WTC11 (cell line): ENCODE measurements around the gene PHKA2. TPM values are rescaled to one million over a fixed set of nuclear protein-coding genes. Genes with fewer than 3 reads are reported as not detected.

Source experiments
- ATAC-seq: fragments of 200-7000 bp; cut with Tn5 transposase; 2 replicates; pipeline ENCODE4 v1.10.0; 2021; ENCODE audit warnings: mild to moderate bottlenecking, moderate library complexity
- CTCF ChIA-PET: fragments of 300-600 bp; sonication (Branson Sonifier 250); formaldehyde crosslinking; loops from one replicate; lab custom pipeline; 2021; ENCODE audit warnings: antibody characterized with exemption; lab: Charles Lee
- POLR2A ChIA-PET: fragments of 350-600 bp; sonication (Branson Sonifier 250); formaldehyde crosslinking; loops from one replicate; lab custom pipeline; 2021; ENCODE audit warnings: antibody characterized with exemption; lab: Charles Lee
- DNase-seq: peaks from one replicate; pipeline ENCODE4 v3.0.0; 2021; ENCODE audit warnings: low spot score
- H3K27ac Mint-ChIP-seq: 2 replicates; pipeline ENCODE4 v1.8.0; 2021; ENCODE audit warnings: mixed read lengths
- H3K27me3 Mint-ChIP-seq: 2 replicates; pipeline ENCODE4 v1.8.0; 2021; ENCODE audit warnings: low read depth, mild to moderate bottlenecking, moderate library complexity, mixed read lengths
- H3K36me3 Mint-ChIP-seq: 2 replicates; pipeline ENCODE4 v1.8.0; 2021; ENCODE audit warnings: mixed read lengths
- H3K4me1 Mint-ChIP-seq: 2 replicates; pipeline ENCODE4 v1.8.0; 2022; ENCODE audit warnings: mixed read lengths
- H3K4me3 Mint-ChIP-seq: 2 replicates; pipeline ENCODE4 v1.8.0; 2021; ENCODE audit warnings: mild to moderate bottlenecking, moderate library complexity, mixed read lengths
- H3K9me3 Mint-ChIP-seq: 2 replicates; pipeline ENCODE4 v1.8.0; 2021; ENCODE audit warnings: mixed read lengths
- CREM ChIP-seq: sonication (generic); formaldehyde crosslinking; IDR thresholded peaks from 2 replicates; pipeline ENCODE4 v1.8.1; 2022; ENCODE audit warnings: mild to moderate bottlenecking, missing genetic modification reagents, moderate library complexity
- FOXJ3 ChIP-seq: sonication (generic); formaldehyde crosslinking; IDR thresholded peaks from 2 replicates; pipeline ENCODE4 v1.9.0; 2021; ENCODE audit warnings: missing genetic modification reagents, mild to moderate bottlenecking, borderline replicate concordance
- FOXK1 ChIP-seq: sonication (generic); formaldehyde crosslinking; IDR thresholded peaks from 2 replicates; pipeline ENCODE4 v1.8.0; 2022; ENCODE audit warnings: mild to moderate bottlenecking, moderate library complexity, missing genetic modification reagents
- NFATC4 ChIP-seq: fragments of 250-450 bp; sonication (Bioruptor Pico); IDR thresholded peaks from 2 replicates; pipeline ENCODE4 v1.9.0; 2021; ENCODE audit warnings: mild to moderate bottlenecking
- NR2C2 ChIP-seq: sonication (generic); formaldehyde crosslinking; IDR thresholded peaks from 2 replicates; pipeline ENCODE4 v1.8.0; 2022; ENCODE audit warnings: mild to moderate bottlenecking, missing genetic modification reagents
- NR3C1 ChIP-seq: sonication (generic); formaldehyde crosslinking; conservative IDR thresholded peaks from 2 replicates; pipeline ENCODE4 v1.8.1; 2023; ENCODE audit warnings: low read depth, mild to moderate bottlenecking, missing genetic modification reagents
- OVOL2 ChIP-seq: fragments of 250-450 bp; sonication (Bioruptor Pico); IDR thresholded peaks from 2 replicates; pipeline ENCODE4 v1.9.0; 2021; ENCODE audit warnings: mild to moderate bottlenecking, borderline replicate concordance
- SMAD4 ChIP-seq: sonication (generic); formaldehyde crosslinking; IDR thresholded peaks from 2 replicates; pipeline ENCODE4 v1.8.0; 2022; ENCODE audit warnings: mild to moderate bottlenecking, missing genetic modification reagents
- ZBTB21 ChIP-seq: sonication (generic); formaldehyde crosslinking; IDR thresholded peaks from 2 replicates; pipeline ENCODE4 v1.8.1; 2023; ENCODE audit warnings: mild to moderate bottlenecking, missing genetic modification reagents, borderline replicate concordance
- ZNF121 ChIP-seq: sonication (generic); formaldehyde crosslinking; IDR thresholded peaks from 2 replicates; pipeline ENCODE4 v1.8.0; 2023; ENCODE audit warnings: missing genetic modification reagents
- ZNF219 ChIP-seq: sonication (generic); formaldehyde crosslinking; IDR thresholded peaks from 2 replicates; pipeline ENCODE4 v1.8.0; 2023; ENCODE audit warnings: missing genetic modification reagents, mild to moderate bottlenecking, borderline replicate concordance
- ZNF232 ChIP-seq: sonication (generic); formaldehyde crosslinking; IDR thresholded peaks from 2 replicates; pipeline ENCODE4 v1.8.0; 2022; ENCODE audit warnings: mild to moderate bottlenecking, missing genetic modification reagents
- ZNF263 ChIP-seq: sonication (generic); formaldehyde crosslinking; IDR thresholded peaks from 2 replicates; pipeline ENCODE4 v1.8.1; 2022; ENCODE audit warnings: low read depth, mild to moderate bottlenecking, moderate library complexity, missing genetic modification reagents
- ZNF317 ChIP-seq: sonication (generic); formaldehyde crosslinking; IDR thresholded peaks from 2 replicates; pipeline ENCODE4 v1.8.1; 2023; ENCODE audit warnings: low read depth, mild to moderate bottlenecking, moderate library complexity, missing genetic modification reagents, borderline replicate concordance
- ZNF416 ChIP-seq: fragments of 250-450 bp; sonication (Bioruptor Pico); IDR thresholded peaks from 2 replicates; pipeline ENCODE4 v1.9.0; 2021; ENCODE audit warnings: mild to moderate bottlenecking, inconsistent platforms
- ZNF532 ChIP-seq: fragments of 250-450 bp; sonication (Bioruptor Pico); IDR thresholded peaks from 2 replicates; pipeline ENCODE4 v1.9.0; 2021; ENCODE audit warnings: mild to moderate bottlenecking, borderline replicate concordance
- ZNF671 ChIP-seq: fragments of 250-450 bp; sonication (Bioruptor Pico); IDR thresholded peaks from 2 replicates; pipeline ENCODE4 v1.8.0; 2021; ENCODE audit warnings: mild to moderate bottlenecking
- ZSCAN18 ChIP-seq: fragments of 250-450 bp; sonication (Bioruptor Pico); IDR thresholded peaks from 2 replicates; pipeline ENCODE4 v2.1.2; 2022; ENCODE audit warnings: mild to moderate bottlenecking, moderate library complexity
- total RNA-seq: library from RNA; stranded (reverse); gene quantifications from 3 replicates; pipeline ENCODE4 v1.2.3, GENCODE V29; 2021
- TF ChIP-seq, protein P1 (sequence below): sonication (generic); formaldehyde crosslinking; IDR thresholded peaks from 2 replicates; pipeline ENCODE4 v1.8.0; 2022; ENCODE audit warnings: mild to moderate bottlenecking, missing genetic modification reagents
- TF ChIP-seq, protein P2 (sequence below): sonication (generic); formaldehyde crosslinking; IDR thresholded peaks from 2 replicates; pipeline ENCODE4 v1.8.1; 2023; ENCODE audit warnings: mild to moderate bottlenecking, missing genetic modification reagents, moderate library complexity
- TF ChIP-seq, protein P3 (sequence below): sonication (generic); formaldehyde crosslinking; IDR thresholded peaks from 2 replicates; pipeline ENCODE4 v1.8.0; 2023; ENCODE audit warnings: missing genetic modification reagents, mild to moderate bottlenecking, borderline replicate concordance

PHKA2 gene
- total RNA-seq, 1 experiment from 2014 or later = 23.8 TPM

- Mint-ChIP-seq H3K9me3 (no peaks in the 10 kb centered on the region), H3K36me3 (peaks cover 13% of the 10 kb centered on the region), H3K4me3 (no peak overlapping the region), H3K27ac (no peak overlapping the region)
- CTCF ChIA-PET = no interaction called here
- TF ChIP-seq ZSCAN18 (no peak), NR3C1 (CRISPR knock-in tag) (no peak), ZNF317 (no peak), ZNF219 (no peak), ZNF263 (no peak)
- TF ChIP-seq, protein P1, sequence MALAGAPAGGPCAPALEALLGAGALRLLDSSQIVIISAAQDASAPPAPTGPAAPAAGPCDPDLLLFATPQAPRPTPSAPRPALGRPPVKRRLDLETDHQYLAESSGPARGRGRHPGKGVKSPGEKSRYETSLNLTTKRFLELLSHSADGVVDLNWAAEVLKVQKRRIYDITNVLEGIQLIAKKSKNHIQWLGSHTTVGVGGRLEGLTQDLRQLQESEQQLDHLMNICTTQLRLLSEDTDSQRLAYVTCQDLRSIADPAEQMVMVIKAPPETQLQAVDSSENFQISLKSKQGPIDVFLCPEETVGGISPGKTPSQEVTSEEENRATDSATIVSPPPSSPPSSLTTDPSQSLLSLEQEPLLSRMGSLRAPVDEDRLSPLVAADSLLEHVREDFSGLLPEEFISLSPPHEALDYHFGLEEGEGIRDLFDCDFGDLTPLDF (CRISPR knock-in tag) = no peak
- TF ChIP-seq, all 79 proteins: peak for 0
- DNase-seq (no peak), ATAC-seq (no peak)
- H3K4me1 Mint-ChIP-seq = no peaks in the 10 kb centered on the region
- POLR2A ChIA-PET = no interaction called here
- no peaks in the 10 kb centered on the region for H3K27me3 Mint-ChIP-seq
Measured at GRCh38 chrX:18945483-18945882, 38.4 kb downstream of the PHKA2 start.

DNA sequence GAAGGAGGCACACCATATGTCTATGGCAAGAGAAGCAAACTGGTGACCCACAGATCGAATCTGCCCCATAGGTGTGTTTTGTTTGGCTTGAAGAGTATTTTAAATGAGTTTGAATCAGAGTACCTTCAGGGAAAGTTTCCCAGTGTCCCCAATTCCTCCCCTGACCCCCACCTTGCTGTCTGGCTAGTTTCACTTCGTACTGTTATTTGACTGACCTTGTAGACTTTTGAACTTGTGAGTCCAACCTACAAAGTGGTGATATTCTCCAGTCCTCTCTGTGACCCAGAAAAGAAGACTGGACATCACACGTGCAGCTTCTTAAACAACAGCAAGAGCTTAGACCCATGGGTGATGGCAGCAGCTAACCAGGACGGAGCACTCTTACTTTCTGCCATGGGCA is 39.4 kb downstream of the PHKA2 start:
- ChIA-PET POLR2A (no interaction called here), CTCF (no interaction called here)
- no peaks in the 10 kb centered on the region for H3K27me3 Mint-ChIP-seq
- H3K4me3 Mint-ChIP-seq = no peak overlapping the region
- DNase-seq (no peak), ATAC-seq (no peak)
- TF ChIP-seq FOXJ3 (CRISPR knock-in tag) = no peak
- no peak overlapping the region for H3K27ac Mint-ChIP-seq
- no peaks in the 10 kb centered on the region for H3K4me1 Mint-ChIP-seq
- peaks cover 13% of the 10 kb centered on the region for H3K36me3 Mint-ChIP-seq
- no peaks in the 10 kb centered on the region for H3K9me3 Mint-ChIP-seq

DNA sequence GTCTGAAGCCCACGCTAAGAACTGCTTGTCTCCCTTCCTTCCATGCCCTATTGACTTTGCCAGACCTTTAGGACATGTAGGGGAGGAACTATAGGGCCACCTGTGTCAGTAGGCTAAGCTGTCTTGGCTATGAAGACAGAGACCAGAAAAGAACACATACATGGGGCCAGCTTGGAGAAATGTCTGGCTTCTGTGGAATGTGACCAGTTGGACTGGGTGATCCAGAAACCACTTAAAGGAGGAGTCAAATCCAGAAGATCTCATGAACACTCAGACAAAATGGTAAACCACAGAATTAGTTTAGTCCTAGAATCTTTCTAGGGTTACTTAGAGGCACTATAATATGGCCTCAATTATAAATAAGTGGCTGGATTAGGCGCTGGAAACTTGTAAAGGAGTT is 42.0 kb downstream of the PHKA2 start:
- H3K27ac Mint-ChIP-seq = no peak overlapping the region
- ChIA-PET POLR2A (no interaction called here), CTCF (interaction anchor here (0.7 to 1.4 kb wide), 2 partner anchors 10 to 392 kb away, joined by 4 to 6 read pairs; no protein-coding TSS in a partner anchor)
- peaks cover 10% of the 10 kb centered on the region for H3K36me3 Mint-ChIP-seq
- peaks cover 11% of the 10 kb centered on the region for H3K4me1 Mint-ChIP-seq
- no peaks in the 10 kb centered on the region for H3K27me3 Mint-ChIP-seq
- DNase-seq (no peak), ATAC-seq (no peak)
- no peaks in the 10 kb centered on the region for H3K9me3 Mint-ChIP-seq
- no peak overlapping the region for H3K4me3 Mint-ChIP-seq
- TF ChIP-seq OVOL2 (no peak), NR2C2 (CRISPR knock-in tag) (no peak), ZNF416 (CRISPR knock-in tag) (no peak), NR3C1 (CRISPR knock-in tag) (no peak), FOXK1 (CRISPR knock-in tag) (no peak), ZNF263 (no peak), ZNF671 (CRISPR knock-in tag) (no peak), SMAD4 (CRISPR knock-in tag) (no peak), ZNF532 (CRISPR knock-in tag) (no peak), CREM (CRISPR knock-in tag) (no peak), ZBTB21 (CRISPR knock-in tag) (no peak), ZNF317 (no peak), ZNF121 (CRISPR knock-in tag) (no peak), ZNF232 (no peak), FOXJ3 (CRISPR knock-in tag) (no peak), ZNF219 (no peak), NFATC4 (no peak)
- TF ChIP-seq, protein P2, sequence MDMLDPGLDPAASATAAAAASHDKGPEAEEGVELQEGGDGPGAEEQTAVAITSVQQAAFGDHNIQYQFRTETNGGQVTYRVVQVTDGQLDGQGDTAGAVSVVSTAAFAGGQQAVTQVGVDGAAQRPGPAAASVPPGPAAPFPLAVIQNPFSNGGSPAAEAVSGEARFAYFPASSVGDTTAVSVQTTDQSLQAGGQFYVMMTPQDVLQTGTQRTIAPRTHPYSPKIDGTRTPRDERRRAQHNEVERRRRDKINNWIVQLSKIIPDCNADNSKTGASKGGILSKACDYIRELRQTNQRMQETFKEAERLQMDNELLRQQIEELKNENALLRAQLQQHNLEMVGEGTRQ (CRISPR knock-in tag) = no peak
- TF ChIP-seq, protein P3, sequence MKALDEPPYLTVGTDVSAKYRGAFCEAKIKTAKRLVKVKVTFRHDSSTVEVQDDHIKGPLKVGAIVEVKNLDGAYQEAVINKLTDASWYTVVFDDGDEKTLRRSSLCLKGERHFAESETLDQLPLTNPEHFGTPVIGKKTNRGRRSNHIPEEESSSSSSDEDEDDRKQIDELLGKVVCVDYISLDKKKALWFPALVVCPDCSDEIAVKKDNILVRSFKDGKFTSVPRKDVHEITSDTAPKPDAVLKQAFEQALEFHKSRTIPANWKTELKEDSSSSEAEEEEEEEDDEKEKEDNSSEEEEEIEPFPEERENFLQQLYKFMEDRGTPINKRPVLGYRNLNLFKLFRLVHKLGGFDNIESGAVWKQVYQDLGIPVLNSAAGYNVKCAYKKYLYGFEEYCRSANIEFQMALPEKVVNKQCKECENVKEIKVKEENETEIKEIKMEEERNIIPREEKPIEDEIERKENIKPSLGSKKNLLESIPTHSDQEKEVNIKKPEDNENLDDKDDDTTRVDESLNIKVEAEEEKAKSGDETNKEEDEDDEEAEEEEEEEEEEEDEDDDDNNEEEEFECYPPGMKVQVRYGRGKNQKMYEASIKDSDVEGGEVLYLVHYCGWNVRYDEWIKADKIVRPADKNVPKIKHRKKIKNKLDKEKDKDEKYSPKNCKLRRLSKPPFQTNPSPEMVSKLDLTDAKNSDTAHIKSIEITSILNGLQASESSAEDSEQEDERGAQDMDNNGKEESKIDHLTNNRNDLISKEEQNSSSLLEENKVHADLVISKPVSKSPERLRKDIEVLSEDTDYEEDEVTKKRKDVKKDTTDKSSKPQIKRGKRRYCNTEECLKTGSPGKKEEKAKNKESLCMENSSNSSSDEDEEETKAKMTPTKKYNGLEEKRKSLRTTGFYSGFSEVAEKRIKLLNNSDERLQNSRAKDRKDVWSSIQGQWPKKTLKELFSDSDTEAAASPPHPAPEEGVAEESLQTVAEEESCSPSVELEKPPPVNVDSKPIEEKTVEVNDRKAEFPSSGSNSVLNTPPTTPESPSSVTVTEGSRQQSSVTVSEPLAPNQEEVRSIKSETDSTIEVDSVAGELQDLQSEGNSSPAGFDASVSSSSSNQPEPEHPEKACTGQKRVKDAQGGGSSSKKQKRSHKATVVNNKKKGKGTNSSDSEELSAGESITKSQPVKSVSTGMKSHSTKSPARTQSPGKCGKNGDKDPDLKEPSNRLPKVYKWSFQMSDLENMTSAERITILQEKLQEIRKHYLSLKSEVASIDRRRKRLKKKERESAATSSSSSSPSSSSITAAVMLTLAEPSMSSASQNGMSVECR (CRISPR knock-in tag) = no peak
